RWPE2 (cell line): ENCODE results near the gene GPR27.

Experiments used
- ATAC-seq: fragments of 200-7000 bp; cut with Tn5 transposase; 3 replicates; pipeline ENCODE4 v1.9.1; 2021; ENCODE audit warnings: low read depth
- DNase-seq: peaks from one replicate; pipeline ENCODE4 v3.0.0-alpha.2; 2020; ENCODE audit warnings: low spot score
- H3K27ac ChIP-seq: fragments of 450-650 bp; 2 replicates; pipeline ENCODE4 v1.5.1; 2017; ENCODE audit warnings: mild to moderate bottlenecking; ENCODE audit not compliant: poor library complexity, severe bottlenecking
- H3K27me3 ChIP-seq: fragments of 250-450 bp; sonication (Bioruptor Pico); 2 replicates; pipeline ENCODE4 v1.5.1; 2021; ENCODE audit warnings: mild to moderate bottlenecking, moderate library complexity; ENCODE audit not compliant: insufficient read depth, poor library complexity, severe bottlenecking
- H3K36me3 ChIP-seq: fragments of 250-450 bp; sonication (Bioruptor Pico); 2 replicates; pipeline ENCODE4 v1.5.1; 2020; ENCODE audit warnings: low read depth, mild to moderate bottlenecking, moderate library complexity
- H3K4me1 ChIP-seq: fragments of 250-450 bp; sonication (Bioruptor Pico); 2 replicates; pipeline ENCODE4 v1.5.1; 2021; ENCODE audit warnings: mild to moderate bottlenecking, moderate library complexity; ENCODE audit not compliant: insufficient read depth, poor library complexity, severe bottlenecking
- H3K4me3 ChIP-seq: fragments of 250-450 bp; sonication (Bioruptor Pico); 2 replicates; pipeline ENCODE4 v1.5.1; 2021; ENCODE audit warnings: mild to moderate bottlenecking, moderate library complexity; ENCODE audit not compliant: severe bottlenecking
- H3K9me3 ChIP-seq: fragments of 250-450 bp; sonication (Bioruptor Pico); 2 replicates; pipeline ENCODE4 v1.5.1; 2021; ENCODE audit warnings: mild to moderate bottlenecking, moderate library complexity; ENCODE audit not compliant: severe bottlenecking
- CTCF ChIP-seq: fragments of 450-650 bp; IDR thresholded peaks from one replicate; pipeline ENCODE4 v1.5.1; 2017; ENCODE audit warnings: mild to moderate bottlenecking, moderate library complexity; ENCODE audit not compliant: poor library complexity, severe bottlenecking

Gene GPR27

GRCh38 chr3:71785532-71786216, 32.0 kb downstream of the GPR27 start:
- Histone ChIP-seq H3K4me3 (no peak overlapping the region), H3K27ac (no peak overlapping the region)

GRCh38 chr3:71786217-71786549, 32.5 kb downstream of the GPR27 start:
- no peak for TF ChIP-seq CTCF
- no peaks in the 10 kb centered on the region for H3K4me1 ChIP-seq
- no peaks in the 10 kb centered on the region for H3K9me3 ChIP-seq
- DNase-seq (no peak), ATAC-seq (no peak)
- no peak overlapping the region for H3K27ac ChIP-seq
- H3K27me3 ChIP-seq = peaks cover 60% of the 10 kb centered on the region
- no peaks in the 10 kb centered on the region for H3K36me3 ChIP-seq
- no peak overlapping the region for H3K4me3 ChIP-seq

More at GRCh38 chr3:71785532-71786216, 32.0 kb downstream of the GPR27 start:
- no peaks in the 10 kb centered on the region for H3K9me3 ChIP-seq
- H3K36me3 ChIP-seq = no peaks in the 10 kb centered on the region
- H3K27me3 ChIP-seq = peaks cover 65% of the 10 kb centered on the region
- H3K4me1 ChIP-seq = no peaks in the 10 kb centered on the region
- DNase-seq (no peak), ATAC-seq (no peak)
- no peak for TF ChIP-seq CTCF

- Histone ChIP-seq H3K4me1 (no peaks in the 10 kb centered on the region), H3K9me3 (no peaks in the 10 kb centered on the region), H3K27me3 (peaks cover 56% of the 10 kb centered on the region), H3K27ac (no peak overlapping the region), H3K4me3 (no peak overlapping the region), H3K36me3 (no peaks in the 10 kb centered on the region)
- no peak for DNase-seq
- ATAC-seq = no peak
- no peak for TF ChIP-seq CTCF
These were observed 32.9 kb downstream of the GPR27 start for GRCh38 chr3:71786551-71786950.

GRCh38 chr3:71787851-71788405, 34.3 kb downstream of the GPR27 start:
- no peak overlapping the region for H3K4me3 ChIP-seq
- peaks cover 42% of the 10 kb centered on the region for H3K27me3 ChIP-seq
- H3K36me3 ChIP-seq = no peaks in the 10 kb centered on the region
- no peaks in the 10 kb centered on the region for H3K9me3 ChIP-seq
- no peak for DNase-seq
- TF ChIP-seq CTCF = no peak
- H3K27ac ChIP-seq = no peak overlapping the region
- no peaks in the 10 kb centered on the region for H3K4me1 ChIP-seq
- ATAC-seq = no peak

GRCh38 chr3:71789922-71790321, 36.3 kb downstream of the GPR27 start:
- ATAC-seq (no peak), DNase-seq (no peak)
- H3K9me3 ChIP-seq = no peaks in the 10 kb centered on the region
- H3K36me3 ChIP-seq = no peaks in the 10 kb centered on the region
- no peak overlapping the region for H3K27ac ChIP-seq
- no peak overlapping the region for H3K4me3 ChIP-seq
- peaks cover 32% of the 10 kb centered on the region for H3K27me3 ChIP-seq
- TF ChIP-seq CTCF = no peak
- H3K4me1 ChIP-seq = no peaks in the 10 kb centered on the region
